Occipital lobe (tissue), 2 donors: ENCODE data around the gene HNRNPA0. TPM values are rescaled to one million over a fixed set of nuclear protein-coding genes. Genes with fewer than 3 reads are reported as not detected.

ENCODE experiments used
- DNase-seq: peaks from one replicate; lab custom pipeline; 2025; lab: John Stamatoyannopoulos, UW
- total RNA-seq: library from RNA; depleted of rRNA; stranded (reverse); fragments of >200 nt; gene quantifications from one replicate; pipeline ENCODE4 v1.2.3, GENCODE V29; 2014

Gene HNRNPA0
- total RNA-seq, 1 donor from 2014 or later: 53.7 TPM

DNA sequence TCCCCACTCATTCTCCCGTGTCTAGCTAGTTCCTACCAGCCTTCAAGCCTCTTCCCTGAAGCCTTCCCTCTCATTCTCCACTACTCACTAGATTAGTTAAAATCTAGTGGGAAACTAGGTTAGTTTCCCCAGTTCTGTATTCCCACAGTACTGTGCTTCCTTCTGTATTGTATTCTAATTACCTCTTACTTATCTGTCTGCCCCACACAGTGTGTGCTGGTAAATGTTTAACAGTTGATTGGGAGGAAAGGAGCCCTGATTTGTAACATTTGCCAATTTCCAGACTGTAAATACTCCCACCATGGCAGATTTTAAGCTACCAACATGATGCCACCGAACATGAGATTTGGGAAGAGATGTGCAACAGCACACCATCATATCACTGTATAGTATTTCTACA is 26.5 kb downstream of the HNRNPA0 start:
- no peak for DNase-seq

GRCh38 chr5:137724251-137724650 is 29.9 kb downstream of the HNRNPA0 start:
- DNase-seq: no peak

GRCh38 chr5:137718611-137719010 is 35.6 kb downstream of the HNRNPA0 start:
- no peak for DNase-seq

DNA sequence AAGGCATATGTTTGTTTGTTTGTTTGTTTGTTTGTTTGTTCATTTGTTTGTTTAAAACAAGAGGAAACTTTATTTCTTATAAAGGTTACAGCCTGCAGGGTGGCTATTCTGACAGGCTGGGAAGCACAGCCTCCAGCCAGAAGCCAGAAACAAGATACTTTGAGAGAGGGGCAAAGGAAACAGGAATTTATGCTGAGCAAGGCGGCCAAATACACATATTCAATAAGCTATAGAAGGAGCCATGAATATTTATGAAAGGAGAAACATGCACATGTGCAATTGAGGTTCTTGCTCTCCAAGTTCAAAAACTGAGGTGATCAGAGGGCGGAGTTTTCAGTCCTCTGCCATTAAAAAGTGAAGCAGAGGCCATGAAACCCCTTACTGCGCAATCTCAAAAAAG is 37.8 kb downstream of the HNRNPA0 start:
- DNase-seq: no peak

DNA sequence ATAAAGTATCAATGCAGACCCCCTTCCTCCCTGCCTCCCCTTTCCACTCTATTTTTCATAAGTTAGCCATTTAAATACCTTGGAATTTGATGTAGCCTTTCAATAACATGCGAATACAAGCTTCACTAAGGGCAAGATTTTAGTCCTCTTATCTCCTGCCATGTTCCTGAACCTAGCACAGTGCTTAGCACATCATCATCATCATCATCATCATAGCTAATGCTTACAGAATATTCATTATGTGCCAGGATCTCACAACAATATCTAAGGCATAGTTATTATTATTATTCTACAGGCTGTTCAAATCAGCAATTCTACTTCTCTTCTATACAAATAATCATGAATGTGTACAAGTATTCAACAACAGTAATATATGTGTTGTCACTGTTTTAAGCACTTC is 38.7 kb downstream of the HNRNPA0 start:
- DNase-seq: no peak

DNA sequence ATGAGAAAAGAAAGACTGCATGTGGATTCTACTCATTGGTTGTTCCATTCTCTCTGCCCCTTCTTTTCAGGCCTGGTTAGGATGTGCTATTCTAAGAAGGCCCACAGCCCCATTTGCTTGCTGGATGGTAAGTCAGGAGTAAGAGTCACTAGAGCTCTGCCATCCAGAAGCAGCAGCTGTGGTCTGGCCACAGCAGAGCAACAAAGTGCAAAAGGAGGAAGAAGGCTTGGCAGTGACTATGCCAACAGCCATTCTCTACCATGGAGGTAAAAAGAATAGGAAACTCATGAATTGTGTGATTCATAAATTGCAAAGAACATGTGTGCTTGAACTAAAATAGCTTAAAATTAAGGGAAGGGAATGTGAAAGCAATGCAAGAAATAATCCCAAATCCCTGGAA is 39.2 kb downstream of the HNRNPA0 start:
- no peak for DNase-seq

- no peak for DNase-seq
These were observed 39.7 kb downstream of the HNRNPA0 start for GRCh38 chr5:137714494-137714893.

DNA sequence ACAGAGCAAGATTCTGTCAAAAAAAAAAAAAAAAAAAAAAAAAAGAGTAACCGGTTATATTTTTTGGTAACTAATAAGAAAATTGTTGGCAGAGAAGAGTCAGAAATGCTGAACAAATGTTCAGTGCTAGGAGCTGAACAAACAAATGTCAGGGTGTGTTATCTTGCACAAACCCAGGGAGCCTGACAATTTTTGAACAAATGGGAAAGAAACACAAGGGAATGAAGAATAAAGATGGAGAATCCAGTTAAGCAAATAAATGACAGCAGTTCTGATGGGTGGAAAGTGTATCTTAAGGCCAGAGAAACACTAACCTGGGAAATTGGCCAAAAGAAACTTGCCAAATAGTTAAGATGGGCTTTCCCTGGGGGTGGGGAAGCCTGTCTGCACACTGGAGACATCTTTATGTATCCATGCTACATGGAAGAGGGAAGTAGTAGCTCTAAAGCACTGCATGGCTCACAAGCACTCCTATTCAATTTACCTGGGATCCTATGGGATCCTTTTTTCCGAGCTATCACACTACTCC is 42.0 kb downstream of the HNRNPA0 start:
- DNase-seq: no peak

DNA sequence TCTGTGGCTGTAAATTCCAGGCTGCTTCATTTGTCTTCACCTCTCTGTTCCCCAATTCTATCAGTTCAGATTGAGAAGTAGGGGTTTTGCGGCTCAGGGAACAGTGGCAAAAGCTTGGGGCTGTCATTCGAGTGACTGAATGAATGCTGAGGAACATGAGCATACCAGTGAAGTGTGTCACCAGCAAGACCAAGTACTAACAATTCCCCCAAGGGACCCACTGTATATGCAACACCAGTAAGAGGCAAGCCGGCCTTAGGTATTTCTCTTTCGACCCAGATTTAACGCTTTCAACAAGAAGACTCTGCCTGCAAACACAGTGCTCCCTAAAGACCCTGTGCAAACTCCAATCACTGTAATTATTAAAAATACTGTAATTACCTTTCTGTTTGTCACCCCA is 44.1 kb downstream of the HNRNPA0 start:
- DNase-seq: no peak

- DNase-seq: no peak
These were observed 45.2 kb downstream of the HNRNPA0 start for GRCh38 chr5:137708796-137709559.

DNA sequence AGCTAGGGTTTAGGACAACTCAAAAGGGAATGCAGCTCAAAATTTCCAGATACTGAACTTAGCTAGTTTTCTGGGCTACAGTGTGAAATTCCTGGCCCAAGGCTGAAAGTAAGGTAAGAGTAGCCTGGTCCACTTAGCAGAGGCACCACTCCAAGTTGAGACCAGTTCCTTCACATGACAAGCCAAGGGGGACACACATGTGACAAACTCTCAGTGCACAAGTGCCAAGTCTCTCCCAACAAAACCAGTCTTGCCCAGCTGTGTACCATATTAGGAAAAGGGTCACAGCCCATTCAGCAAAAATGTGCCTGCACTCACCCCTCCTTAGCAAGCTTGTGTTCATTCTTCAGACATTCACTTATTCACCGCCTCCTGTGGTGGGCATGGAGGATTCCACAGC is 46.1 kb downstream of the HNRNPA0 start:
- DNase-seq: no peak

- no peak for DNase-seq
These were observed 47.3 kb downstream of the HNRNPA0 start for GRCh38 chr5:137706841-137707240.

DNA sequence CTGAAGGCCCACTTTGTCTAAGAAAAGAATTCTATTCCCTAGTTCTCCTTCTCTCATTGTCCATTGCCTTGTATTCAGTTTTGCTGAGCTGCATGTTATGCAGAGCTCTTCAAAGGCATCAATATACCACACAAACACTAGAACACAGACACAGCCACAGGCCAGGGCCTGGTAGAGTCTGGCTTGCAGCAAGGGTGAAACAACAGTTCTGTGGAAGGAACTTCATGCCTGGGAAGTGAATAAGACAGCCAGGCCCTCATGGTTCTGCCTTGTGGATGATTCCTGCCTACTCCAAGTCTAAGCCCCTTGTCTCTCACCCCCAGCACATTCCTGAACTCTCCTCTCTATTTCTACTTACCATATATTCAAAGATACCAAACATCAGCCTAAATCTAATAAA is 49.1 kb downstream of the HNRNPA0 start:
- no peak for DNase-seq

- no peak for DNase-seq
These were observed 50.6 kb downstream of the HNRNPA0 start for GRCh38 chr5:137703565-137703964.

DNA sequence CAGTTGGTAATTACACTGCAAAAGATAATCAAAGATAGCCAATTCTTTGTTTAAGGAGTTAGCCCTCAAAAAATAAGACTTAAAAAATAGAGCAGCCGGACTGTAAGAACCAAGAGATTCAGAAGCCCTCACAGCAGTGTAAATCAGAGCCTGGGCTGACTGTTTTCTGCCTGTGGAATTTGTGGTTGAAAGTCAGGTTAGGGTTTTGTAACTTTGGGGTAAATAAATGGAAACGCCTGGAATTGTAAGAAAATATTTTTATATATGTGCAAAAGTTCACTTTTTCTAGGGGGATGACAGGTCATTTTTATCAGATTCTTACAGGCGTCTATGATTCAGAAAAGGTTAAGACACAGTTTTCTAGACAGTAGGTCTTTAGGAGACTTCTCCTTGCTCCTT is 53.9 kb downstream of the HNRNPA0 start:
- DNase-seq: no peak

GRCh38 chr5:137699336-137700281 is 54.6 kb downstream of the HNRNPA0 start:
- DNase-seq: peak; percentile 38

- DNase-seq: no peak
These were observed 57.7 kb downstream of the HNRNPA0 start for GRCh38 chr5:137696481-137696880.

GRCh38 chr5:137695651-137696428 is 58.3 kb downstream of the HNRNPA0 start:
- no peak for DNase-seq
